ENCODE results near the gene DLL3. TPM values are rescaled to one million over a fixed set of nuclear protein-coding genes. Genes with fewer than 3 reads are reported as not detected.

DLL3 gene
- total RNA-seq, 1 donor: not detected

DNA sequence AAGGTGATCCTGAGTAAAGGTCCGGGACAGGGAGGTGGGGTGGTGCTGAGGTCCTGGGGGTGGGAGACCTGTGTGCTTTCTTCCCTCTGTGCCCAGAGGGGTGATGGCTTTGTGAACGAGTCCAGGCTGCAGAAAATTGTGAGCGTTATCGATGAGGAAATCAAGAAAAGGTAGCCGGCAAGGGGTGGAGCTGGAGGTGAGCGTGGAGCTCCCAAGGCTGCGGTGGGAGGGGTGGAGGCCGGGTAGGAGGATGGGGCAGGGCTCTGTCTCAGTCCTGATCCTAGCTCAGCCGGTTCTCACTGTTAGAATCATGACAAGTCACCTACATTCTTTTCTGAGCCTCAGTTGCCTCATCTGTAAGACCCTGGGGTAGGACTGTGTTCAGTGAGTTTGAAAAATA lies 20.2 kb downstream of the DLL3 start:
- peaks cover 14% of the 10 kb centered on the region for H3K4me1 ChIP-seq (ENCODE audit: insufficient read depth, low read length)
- no peak overlapping the region for H3K4me3 ChIP-seq (ENCODE audit: low read length)
- peaks cover 29% of the 10 kb centered on the region for H3K27me3 ChIP-seq (ENCODE audit: insufficient read depth, low read length)
- H3K9me3 ChIP-seq (ENCODE audit: low read depth, low read length): no peaks in the 10 kb centered on the region

GRCh38 chr19:39520541-39521484 lies 22.1 kb downstream of the DLL3 start:
- Histone ChIP-seq H3K9me3 (ENCODE audit: low read depth, low read length) (no peaks in the 10 kb centered on the region), H3K4me3 (ENCODE audit: low read length) (no peak overlapping the region), H3K27me3 (ENCODE audit: insufficient read depth, low read length) (peaks cover 11% of the 10 kb centered on the region), H3K4me1 (ENCODE audit: insufficient read depth, low read length) (peaks cover 4% of the 10 kb centered on the region)

DNA sequence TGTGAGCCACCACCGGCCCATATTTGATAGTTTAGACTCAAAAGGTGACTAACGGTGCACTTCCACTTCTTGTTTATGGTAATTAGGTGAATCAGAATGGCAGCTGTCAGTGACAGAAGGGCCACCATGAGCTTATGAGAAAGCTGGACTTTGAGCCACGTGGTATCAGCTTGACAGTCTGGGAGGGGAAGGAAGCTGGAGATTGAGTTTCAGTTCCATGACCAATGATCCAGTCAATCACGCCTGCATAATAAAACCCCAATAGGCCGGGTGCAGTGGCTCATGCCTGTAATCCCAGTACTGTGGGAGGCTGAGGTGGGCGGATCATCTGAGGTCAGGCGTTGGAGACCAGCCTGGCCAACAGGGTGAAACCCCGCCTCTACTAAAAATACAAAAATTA lies 25.7 kb downstream of the DLL3 start:
- H3K27me3 ChIP-seq (ENCODE audit: insufficient read depth, low read length): no peaks in the 10 kb centered on the region

GRCh38 chr19:39525205-39525604 lies 26.5 kb downstream of the DLL3 start:
- Histone ChIP-seq H3K4me3 (ENCODE audit: low read length) (no peak overlapping the region), H3K9me3 (ENCODE audit: low read depth, low read length) (no peaks in the 10 kb centered on the region), H3K4me1 (ENCODE audit: insufficient read depth, low read length) (no peaks in the 10 kb centered on the region), H3K27me3 (ENCODE audit: insufficient read depth, low read length) (no peaks in the 10 kb centered on the region)

More for the DNA sequence above, 25.7 kb downstream of the DLL3 start:
- no peak overlapping the region for H3K4me3 ChIP-seq (ENCODE audit: low read length)
- H3K9me3 ChIP-seq (ENCODE audit: low read depth, low read length): no peaks in the 10 kb centered on the region
- H3K4me1 ChIP-seq (ENCODE audit: insufficient read depth, low read length): no peaks in the 10 kb centered on the region

GRCh38 chr19:39531834-39532232 lies 33.1 kb downstream of the DLL3 start:
- Histone ChIP-seq H3K4me1 (ENCODE audit: insufficient read depth, low read length) (peaks cover 19% of the 10 kb centered on the region), H3K9me3 (ENCODE audit: low read depth, low read length) (no peaks in the 10 kb centered on the region), H3K4me3 (ENCODE audit: low read length) (peak overlapping the region; percentile 78), H3K27me3 (ENCODE audit: insufficient read depth, low read length) (no peaks in the 10 kb centered on the region)

DNA sequence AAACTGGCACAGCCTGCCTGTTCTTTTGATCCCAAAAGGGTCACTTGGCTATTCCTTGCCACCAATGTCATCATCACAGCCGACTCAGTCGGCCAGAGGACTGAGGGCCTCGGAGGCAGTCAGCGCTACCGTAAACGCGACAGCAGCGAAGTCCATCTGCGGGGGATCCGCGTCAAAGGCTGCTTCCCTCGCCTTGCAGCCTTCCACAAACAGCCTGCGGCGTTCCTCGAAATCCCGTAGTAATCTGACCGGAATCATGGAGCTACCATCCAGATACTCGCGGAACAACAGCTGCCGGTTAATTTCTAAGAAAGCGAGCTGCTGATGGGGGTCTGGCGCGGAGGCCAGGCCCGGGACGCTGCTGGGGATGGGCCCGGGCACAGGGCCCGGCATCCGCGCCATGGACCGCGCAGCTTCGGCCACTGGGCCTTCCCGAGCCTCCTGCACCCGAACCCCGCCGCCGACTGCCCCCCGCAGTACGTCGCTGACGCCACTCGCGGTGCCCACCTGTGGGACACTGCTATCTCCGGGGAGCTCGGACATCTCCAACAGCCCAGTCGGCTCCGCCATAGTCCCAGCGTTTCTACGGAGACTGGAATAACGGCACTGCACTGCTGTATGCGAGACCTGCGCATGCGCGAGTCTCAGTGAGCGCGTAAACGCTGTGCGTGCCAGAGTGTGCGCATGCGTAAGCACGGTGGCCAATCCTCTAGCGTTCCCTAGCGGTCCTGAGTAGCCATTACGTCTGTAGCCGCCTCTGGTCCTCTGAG lies 33.7 kb downstream of the DLL3 start, which contains the start of gene EID2B:
EID2B (minus strand) TSS at position 620 of the 770 bp plus-strand sequence; CDS start at position 570, 50 bp downstream.
- peaks cover 19% of the 10 kb centered on the region for H3K4me1 ChIP-seq (ENCODE audit: insufficient read depth, low read length)
- H3K27me3 ChIP-seq (ENCODE audit: insufficient read depth, low read length): no peaks in the 10 kb centered on the region
- H3K9me3 ChIP-seq (ENCODE audit: low read depth, low read length): no peaks in the 10 kb centered on the region
- H3K4me3 ChIP-seq (ENCODE audit: low read length): peak within 1 kb of the TSS; percentile 78

DNA sequence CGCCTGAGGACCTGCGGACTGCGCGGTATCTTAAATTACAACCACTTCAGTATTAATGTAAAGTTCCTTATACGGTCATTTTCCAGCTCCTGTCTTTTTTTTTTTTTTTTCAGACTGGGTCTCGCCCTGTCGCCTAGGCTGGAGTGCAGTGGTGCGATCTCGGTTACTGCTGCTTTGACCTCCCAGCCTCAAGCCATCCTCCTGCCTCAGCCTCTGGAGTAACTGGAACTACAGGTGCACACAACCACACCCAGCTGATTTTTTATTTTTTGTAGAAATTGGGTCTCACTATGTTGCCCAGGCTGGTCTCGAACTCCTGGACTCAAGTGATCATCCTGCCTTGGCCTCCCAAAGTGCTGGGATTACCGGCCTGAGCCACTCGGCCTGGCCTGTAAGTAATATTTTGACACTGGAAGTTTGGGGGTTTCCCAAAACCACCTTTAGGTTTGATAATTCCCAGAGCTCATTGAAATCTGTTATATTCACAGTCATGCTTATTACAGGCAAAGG lies 34.3 kb downstream of the DLL3 start:
- H3K27me3 ChIP-seq (ENCODE audit: insufficient read depth, low read length): no peaks in the 10 kb centered on the region
- H3K4me1 ChIP-seq (ENCODE audit: insufficient read depth, low read length): peaks cover 19% of the 10 kb centered on the region
- H3K4me3 ChIP-seq (ENCODE audit: low read length): peak overlapping the region; percentile 78
- no peaks in the 10 kb centered on the region for H3K9me3 ChIP-seq (ENCODE audit: low read depth, low read length)

- Histone ChIP-seq H3K4me3 (ENCODE audit: low read length) (no peak overlapping the region), H3K4me1 (ENCODE audit: insufficient read depth, low read length) (peaks cover 19% of the 10 kb centered on the region), H3K27me3 (ENCODE audit: insufficient read depth, low read length) (no peaks in the 10 kb centered on the region)
Measured at GRCh38 chr19:39533791-39534190, 35.0 kb downstream of the DLL3 start.

DNA sequence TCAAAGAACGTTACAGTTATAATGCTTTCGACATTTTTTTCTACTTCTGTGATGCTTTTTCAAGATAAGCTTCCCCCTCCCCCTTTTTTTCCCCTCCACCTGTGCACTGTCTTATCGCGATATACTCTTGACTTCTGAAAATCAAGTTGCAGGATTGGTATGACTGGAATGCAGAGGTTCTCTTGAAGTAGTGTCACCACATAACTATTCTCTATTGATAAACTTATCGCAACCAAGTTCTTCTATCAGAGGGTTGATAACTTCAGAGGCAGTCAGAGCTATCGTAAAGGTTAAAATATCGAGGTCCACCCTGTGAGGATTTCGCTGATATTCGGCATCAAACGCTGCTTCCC lies 40.4 kb downstream of the DLL3 start:
- Histone ChIP-seq H3K27me3 (ENCODE audit: insufficient read depth, low read length) (no peaks in the 10 kb centered on the region), H3K4me3 (ENCODE audit: low read length) (peak overlapping the region; percentile 87), H3K9me3 (ENCODE audit: low read depth, low read length) (no peaks in the 10 kb centered on the region), H3K4me1 (ENCODE audit: insufficient read depth, low read length) (peaks cover 7% of the 10 kb centered on the region)

More at GRCh38 chr19:39533791-39534190, 35.0 kb downstream of the DLL3 start:
- H3K9me3 ChIP-seq (ENCODE audit: low read depth, low read length): no peaks in the 10 kb centered on the region

DNA sequence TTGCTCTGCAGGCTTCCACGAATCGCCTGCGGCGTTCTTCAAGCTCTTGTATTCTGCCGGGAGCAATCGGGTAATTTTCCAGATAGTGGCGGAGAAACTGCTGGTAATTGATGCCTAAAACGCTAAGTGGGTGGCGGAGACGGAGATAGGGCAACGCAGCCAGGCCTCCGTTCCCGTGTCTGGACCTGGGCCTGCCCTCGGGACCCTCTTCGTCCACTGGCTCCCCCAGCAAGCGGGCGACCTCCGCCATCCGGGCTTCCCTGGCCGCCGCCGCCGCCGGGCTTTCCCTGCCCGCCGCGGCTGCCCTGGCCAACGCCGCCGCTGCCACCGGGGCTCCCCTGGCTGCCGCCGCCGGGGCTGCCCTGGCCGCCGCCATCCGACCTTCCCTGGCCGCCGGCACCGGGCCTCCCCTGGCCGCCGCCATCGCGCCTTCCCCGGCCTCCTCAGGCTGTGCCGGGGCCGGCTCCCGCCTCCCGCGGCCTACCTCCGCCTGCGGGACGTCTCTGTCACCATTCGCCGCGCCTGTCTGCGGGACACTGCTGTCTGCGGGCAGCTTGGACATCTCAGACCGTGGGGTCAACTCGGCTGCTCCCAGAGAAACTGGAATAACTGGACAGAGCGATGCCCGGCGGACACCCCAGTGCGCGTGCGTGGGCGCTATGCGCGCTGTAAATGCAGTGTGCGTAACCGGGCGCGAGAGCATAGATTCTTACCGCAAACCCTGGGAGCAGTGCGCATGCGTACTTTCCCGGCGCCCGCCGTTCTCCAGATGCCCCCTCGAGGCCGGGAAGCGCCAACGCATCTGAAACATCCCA lies 41.0 kb downstream of the DLL3 start, which contains the start of gene EID2:
EID2 (minus strand) TSS at position 644 of the 815 bp plus-strand sequence; CDS start at position 562, 82 bp downstream.
- Histone ChIP-seq H3K4me3 (ENCODE audit: low read length) (peak within 1 kb of the TSS; percentile 87), H3K9me3 (ENCODE audit: low read depth, low read length) (no peaks in the 10 kb centered on the region), H3K27me3 (ENCODE audit: insufficient read depth, low read length) (no peaks in the 10 kb centered on the region), H3K4me1 (ENCODE audit: insufficient read depth, low read length) (peaks cover 10% of the 10 kb centered on the region)

- H3K4me3 ChIP-seq (ENCODE audit: low read length): peak overlapping the region; percentile 87
Measured at GRCh38 chr19:39540333-39540673, 41.6 kb downstream of the DLL3 start.

DNA sequence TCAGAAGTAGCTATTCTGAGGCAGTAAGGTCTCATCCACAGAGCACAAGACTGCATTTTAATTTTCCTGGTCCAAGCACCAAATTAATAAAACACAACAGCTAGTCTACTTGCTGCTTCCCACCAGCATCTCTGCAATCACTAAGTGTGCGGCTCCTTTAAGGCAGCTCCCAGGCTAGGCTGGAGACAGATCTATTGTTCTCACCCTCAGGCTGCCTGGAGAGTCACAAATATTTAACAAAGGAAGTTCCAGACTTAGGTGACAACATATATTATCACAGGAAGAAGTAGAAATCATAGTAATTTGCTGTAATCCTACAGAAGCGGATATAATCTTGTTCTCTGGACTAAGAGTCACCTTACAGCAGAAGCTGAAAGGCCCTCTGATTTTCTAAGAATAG lies 43.5 kb downstream of the DLL3 start:
- Histone ChIP-seq H3K4me1 (ENCODE audit: insufficient read depth, low read length) (peaks cover 12% of the 10 kb centered on the region), H3K4me3 (ENCODE audit: low read length) (no peak overlapping the region), H3K9me3 (ENCODE audit: low read depth, low read length) (no peaks in the 10 kb centered on the region), H3K27me3 (ENCODE audit: insufficient read depth, low read length) (no peaks in the 10 kb centered on the region)

More at GRCh38 chr19:39540333-39540673, 41.6 kb downstream of the DLL3 start:
- no peaks in the 10 kb centered on the region for H3K9me3 ChIP-seq (ENCODE audit: low read depth, low read length)
- no peaks in the 10 kb centered on the region for H3K27me3 ChIP-seq (ENCODE audit: insufficient read depth, low read length)
- peaks cover 12% of the 10 kb centered on the region for H3K4me1 ChIP-seq (ENCODE audit: insufficient read depth, low read length)

DNA sequence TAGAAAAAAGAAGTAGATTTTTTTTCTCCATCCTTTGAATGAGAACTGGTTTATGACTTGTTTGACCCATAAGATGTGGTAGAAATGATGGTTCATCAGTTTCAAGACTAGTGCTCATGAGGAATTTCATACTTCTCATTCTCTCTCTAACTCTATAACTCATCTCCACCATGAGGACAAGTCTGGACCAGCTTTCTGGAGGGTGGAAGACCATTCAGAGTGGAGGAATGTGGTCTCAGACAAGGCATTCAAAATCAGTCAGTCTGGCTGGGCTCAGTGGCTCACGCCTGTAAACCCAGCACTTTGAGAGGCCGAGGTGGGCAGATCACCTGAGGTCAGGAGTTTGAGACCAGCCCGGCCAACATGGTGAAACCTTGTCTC lies 44.7 kb downstream of the DLL3 start:
- Histone ChIP-seq H3K4me1 (ENCODE audit: insufficient read depth, low read length) (peaks cover 12% of the 10 kb centered on the region), H3K27me3 (ENCODE audit: insufficient read depth, low read length) (no peaks in the 10 kb centered on the region), H3K4me3 (ENCODE audit: low read length) (no peak overlapping the region), H3K9me3 (ENCODE audit: low read depth, low read length) (no peaks in the 10 kb centered on the region)

DNA sequence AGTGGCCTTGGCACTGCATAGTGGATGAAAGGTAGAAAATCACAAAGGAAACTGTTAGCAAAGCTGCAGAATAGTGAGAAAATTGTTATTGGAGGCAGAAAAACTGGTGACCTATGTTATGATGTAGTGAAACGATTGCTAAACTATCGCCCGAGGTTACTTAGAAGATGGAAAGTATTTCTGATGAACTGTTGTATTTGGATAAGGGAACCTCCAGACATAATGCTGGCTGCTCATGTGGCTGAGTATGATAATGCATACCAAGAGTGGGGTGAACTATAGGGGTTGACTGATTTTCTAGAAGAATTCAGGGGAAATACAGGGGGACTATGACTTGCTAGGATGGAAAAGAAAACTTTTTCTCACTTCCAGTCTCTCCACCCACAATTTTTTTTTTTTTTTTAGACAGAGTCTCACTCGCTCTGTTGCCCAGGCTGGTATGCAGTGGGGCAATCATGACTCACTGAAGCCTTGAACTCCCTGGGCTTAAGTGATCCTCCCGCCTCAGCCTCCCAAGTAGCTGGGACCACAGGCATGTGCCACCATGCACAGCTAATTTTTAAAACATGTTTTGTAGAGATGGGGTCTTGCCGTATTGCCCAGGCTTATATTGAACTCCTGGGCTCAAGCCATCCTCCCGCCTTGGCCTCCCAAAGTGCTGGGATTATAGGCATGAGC lies 45.6 kb downstream of the DLL3 start:
- no peaks in the 10 kb centered on the region for H3K9me3 ChIP-seq (ENCODE audit: low read depth, low read length)
- H3K27me3 ChIP-seq (ENCODE audit: insufficient read depth, low read length): no peaks in the 10 kb centered on the region
- peaks cover 6% of the 10 kb centered on the region for H3K4me1 ChIP-seq (ENCODE audit: insufficient read depth, low read length)
- H3K4me3 ChIP-seq (ENCODE audit: low read length): no peak overlapping the region
